GM21529 (cell line): Measurements from ENCODE around the gene SPATA1.
"Not testable (repeated sequence)": the region's sequence is repeated elsewhere in the genome, so short reads cannot be mapped to it uniquely, and the experiment has no call there.

Experiments used
- ATAC-seq: cut with Tn5 transposase; IDR thresholded peaks from one replicate; pipeline ENCODE4 v1.9.1; 2021; ENCODE audit not compliant: unreplicated experiment

Gene SPATA1

DNA sequence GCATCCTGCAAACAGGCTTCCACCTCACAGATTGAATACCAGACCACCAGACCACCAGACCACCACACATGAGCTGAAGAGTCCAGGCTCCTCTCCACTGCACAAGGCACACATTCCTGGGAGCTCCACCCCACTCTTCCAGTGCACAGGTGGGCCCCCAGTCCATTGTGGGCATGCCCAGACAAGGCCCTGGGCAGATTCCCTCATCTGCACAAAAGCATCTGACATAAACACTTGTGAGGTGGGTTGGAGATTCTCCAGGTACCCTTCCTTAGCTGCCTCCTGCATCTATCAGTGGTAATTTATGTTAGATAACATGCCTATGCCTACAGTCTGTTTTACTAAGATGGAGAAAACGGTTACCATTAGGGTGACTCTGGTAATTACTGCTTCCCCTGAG lies 79.6 kb downstream of the SPATA1 start:
- ATAC-seq: no peak

DNA sequence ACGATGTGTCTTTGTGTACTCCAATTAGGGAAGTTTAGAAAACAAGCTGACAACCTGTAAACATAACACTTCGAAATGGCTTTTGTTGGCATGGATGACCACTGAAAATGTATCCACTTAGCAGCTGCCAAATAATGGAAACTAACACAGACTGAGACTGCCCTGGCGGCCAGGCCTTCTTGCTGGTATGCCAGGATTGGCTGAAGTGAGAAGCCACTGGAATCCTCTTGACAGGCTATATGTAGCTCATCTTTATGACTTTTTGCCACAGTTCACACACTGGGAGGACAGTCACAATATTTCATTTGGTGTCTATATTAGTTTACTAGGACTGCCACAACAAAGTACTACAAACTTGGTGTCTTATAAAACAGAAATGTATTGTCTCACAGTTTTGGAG lies 80.9 kb downstream of the SPATA1 start:
- ATAC-seq: no peak

DNA sequence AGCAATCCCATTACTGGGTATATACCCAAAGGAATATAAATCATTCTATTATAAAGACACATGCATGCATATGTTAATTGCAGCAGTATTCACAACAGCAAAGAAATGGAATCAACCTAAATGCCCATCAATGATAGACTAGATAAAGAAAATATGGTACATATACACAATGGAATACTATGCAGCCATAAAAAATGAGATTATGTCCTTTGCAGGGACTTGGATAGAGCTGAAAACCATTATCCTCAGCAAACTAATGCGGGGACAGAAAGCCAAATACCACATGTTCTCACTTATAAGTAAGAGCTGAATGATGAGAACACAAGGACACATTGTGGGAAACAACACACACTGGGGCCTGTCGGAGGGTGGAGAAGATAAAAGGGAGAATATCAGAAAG lies 88.8 kb downstream of the SPATA1 start:
- ATAC-seq: not testable (repeated sequence)

DNA sequence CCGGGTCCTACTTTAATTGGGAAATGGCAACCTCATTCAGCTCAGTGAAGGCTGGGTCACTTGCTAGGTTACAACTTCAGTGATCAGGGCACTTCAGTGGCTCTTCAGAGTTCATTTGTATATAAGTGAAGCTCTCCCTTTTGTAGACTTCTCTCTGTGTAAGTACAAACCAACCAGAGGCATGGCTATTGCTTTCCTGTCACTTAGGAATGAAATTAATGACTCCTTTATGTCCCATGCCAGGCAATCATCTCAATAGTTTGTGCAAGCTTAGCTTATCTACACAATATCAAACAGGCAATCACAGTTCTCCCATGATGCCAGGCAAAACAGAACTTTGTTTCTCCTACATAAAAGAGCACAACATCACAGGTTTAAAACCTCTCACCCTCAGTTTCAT lies 90.8 kb downstream of the SPATA1 start:
- ATAC-seq: no peak

DNA sequence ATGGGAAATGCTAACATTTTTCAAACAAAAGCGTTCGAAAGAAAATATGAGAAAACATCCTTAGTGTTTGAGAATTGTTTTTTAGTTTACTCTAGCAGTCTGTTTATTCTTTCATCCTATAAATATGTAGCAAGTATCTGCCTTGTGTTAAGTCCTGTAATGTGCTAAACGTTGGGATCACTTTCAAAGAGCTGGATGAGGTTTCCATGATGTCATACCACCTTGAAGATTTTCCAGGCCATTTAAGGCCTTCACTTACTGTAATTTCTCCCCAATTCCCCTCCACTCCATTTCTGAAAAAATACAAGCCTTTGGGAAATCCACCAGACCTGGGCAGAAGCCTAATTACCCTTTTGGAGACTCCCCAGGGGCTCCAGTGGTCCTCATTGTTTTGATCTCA lies 92.2 kb downstream of the SPATA1 start:
- no peak for ATAC-seq

DNA sequence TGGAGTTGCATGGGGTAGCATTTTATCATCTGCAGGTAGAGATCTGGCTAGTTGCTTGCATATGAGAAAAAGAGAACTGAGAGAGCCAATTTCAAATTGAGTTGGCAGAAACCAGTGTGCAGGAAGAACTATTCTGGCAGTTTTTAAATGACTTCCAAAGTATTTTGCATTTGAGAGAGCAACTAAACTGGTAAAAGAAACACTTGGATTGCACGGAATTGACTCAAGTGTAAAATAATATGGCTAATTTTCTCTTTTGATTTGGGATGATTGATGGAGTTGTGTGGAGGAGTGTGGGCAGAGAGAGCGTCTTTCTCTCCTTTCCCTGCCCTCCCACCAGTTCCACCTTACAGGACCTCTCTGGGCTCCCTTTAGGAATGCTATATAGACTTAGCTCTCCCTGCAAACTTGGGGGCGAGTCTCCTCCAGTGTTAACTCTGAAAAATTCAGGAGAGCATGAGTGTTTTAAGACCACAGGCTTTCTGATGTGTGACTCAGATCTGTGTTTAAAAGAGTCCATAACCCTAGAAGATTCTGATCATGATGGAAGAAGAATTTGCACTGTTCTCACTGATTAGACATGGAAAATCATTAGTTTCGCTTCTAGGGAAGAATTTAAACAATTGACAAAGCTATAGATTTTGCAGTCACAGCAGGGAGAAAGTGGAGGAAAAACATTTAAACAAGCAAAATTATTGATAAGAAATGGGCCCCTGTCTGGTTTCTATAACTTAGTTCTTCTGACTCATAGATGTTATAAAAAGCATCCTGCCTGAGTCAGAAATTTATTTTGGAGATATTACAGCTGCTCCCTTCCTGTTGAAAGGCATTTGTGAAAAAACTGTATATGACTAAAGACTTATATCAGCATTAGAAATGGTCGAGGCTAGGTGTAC lies 92.9 kb downstream of the SPATA1 start:
- ATAC-seq: peak; percentile 78

DNA sequence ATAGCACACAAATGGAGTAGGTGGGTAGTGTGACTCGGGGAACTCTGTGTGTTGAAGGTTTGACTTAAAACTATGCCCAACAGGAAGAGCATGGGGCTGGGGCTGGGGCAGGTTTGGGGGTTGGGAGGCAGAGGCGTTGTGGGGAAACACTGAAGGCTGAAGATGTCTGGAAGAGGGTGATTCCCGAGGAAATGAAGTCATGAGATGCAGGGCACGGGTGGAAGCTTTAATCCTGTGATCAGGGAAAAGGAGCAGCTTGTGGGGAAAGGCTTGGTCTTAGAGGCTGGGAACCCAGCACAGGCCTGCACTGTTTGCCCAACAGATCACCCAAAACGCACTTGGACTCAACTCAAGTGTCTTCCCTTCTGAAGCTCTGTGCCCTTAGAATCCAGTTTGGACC lies 94.6 kb downstream of the SPATA1 start:
- no peak for ATAC-seq

DNA sequence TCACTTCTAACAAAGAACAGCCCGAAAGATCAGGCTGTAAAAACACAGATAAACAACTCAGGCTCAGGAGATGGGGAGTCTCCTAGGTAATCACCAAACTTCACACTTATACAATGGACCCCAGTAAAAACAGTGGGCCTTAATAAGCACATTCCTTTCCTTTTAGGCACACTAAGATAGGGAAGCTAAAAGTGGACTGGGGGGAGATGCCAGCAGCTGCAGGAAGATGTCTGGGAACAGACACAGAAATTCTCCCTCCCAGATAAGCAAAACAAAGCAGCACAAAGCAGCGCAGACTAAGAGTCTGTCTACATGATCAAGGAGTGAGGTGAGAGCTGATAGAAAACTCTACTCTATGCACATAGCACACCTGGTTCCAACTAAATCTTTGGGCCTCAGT lies 97.0 kb downstream of the SPATA1 start:
- ATAC-seq: no peak

DNA sequence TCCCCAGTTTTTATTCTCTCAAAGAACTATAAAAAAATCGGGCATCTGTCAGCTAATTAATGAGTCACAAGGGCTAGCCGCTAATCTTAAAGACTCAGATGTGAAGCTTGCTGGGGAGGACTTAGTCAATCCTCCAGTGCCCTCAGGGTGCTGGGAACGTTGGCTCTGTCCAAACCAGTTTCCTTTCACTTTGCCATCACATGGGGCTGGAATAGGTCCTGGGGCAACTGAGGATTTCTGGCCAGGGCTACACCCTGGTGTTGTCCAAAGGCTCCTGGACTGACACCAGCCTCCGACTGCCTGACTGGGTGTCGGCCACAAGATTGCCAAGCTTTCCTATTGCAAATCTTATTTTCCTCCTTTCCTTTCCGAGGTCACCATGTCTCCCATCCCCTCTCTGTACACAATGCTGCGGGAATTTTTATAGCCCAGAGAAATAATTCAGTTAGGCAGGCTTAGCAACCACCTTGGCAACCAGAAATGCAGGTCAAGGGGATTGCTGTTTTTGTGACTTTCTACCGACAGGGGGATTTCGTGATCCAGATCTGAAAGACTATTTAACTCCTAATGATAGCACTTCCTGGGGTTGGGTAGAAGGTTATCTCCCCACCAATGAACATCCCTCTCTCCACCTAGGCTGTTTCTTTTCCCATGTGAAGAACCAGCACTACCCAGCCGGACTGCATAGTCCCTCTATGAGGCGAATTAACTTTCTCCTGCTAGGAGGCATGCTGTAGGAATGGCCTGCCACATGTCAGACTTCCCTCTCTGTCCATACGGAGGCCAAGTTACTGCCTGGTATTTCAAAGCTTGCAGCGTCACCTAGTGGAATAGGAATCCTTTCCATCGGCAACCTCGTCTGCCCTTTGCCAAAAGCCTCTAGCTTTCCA lies 98.0 kb downstream of the SPATA1 start:
- ATAC-seq: no peak

DNA sequence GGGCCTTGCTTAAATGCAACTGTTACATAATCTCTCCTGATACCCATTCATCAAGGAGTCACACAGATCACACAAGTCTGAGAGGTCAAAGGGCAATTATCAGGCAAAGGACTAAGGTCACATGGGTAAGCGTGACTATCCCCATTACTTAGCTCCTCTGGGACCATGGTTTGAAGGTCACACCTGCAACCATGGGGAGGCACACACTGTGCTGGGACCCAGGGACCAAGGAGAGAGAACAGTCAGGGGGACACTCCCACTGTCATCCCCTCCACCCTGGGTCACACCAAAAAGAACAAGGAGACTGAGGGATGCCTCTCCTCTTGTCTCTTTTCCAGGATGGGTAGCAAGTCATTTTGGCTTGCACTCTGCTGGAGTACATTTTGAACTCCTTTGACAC lies 99.0 kb downstream of the SPATA1 start:
- ATAC-seq: no peak

DNA sequence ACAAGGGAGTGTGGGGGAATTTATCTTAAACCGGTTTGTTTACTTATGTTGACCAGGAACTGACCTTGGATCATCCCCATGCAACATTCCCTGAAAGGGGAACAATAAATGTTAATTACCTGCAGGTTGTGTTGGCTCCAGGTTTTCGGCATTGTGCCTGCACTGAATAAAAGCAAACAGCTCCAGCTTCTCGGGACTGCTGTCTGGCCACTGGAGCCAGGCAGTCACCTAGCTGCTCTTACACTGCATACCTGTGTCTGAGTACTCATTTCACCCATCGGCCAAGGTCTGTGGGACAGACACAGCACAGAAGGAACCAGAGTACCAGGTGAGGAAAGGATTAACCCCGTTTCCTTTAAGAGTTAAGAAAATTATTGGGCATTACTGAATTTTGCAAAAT lies 100.8 kb downstream of the SPATA1 start:
- ATAC-seq: no peak

DNA sequence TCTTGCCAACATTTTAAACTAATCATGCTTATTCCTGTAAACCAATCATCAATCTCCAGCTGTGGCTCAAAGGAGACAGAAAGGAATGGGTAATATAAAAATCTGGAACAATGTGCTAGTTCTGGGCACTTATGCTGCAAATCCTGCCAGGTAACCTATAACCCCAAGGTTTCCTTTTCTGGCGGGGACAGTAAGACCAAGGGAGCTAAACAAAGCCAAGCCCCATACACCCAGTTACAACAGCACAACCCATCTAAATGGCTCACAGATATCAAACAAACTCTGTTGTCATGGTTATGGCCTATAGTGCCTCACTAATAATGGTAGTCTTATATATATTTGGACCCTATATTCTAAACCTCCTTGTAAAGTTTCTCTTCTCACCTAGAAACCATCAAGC lies 104.9 kb downstream of the SPATA1 start:
- no peak for ATAC-seq

DNA sequence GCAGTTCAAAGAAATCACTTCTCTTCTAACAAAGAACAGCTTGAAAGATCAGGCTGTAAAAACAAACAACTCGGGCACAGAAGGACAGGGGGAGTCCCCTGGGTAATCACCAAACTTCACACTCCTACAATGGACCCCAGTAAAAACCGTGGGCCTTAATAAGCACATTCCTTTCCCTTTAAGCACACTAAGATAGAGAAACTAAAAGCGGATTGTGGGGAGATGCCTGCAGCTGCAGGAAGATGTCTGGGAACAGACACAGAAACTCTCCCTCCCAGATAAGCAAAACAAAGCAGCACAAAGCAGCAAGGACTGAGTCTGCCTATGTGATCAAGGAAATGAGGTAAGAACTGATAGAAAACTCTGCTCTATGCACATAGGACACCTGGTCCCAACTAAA lies 105.6 kb downstream of the SPATA1 start:
- ATAC-seq: no peak

DNA sequence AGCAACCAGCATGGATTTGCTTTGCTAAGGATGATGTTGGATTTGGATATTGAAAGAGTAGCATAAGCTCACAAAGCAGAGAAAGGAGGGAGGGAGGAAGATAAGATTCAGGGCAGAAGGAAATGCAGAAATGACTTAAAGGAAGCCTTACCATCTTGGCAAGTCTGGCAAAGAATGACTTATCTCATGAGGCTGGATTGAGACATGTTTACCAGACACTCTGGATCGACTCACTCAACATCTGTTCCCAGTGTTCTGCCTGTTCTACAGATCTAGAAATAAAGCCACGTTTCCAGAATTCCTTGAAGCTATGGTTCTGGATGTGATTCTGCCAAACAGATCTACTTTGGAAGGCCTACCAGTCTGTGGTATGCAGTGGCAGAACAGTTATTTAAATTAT lies 106.8 kb downstream of the SPATA1 start:
- ATAC-seq: no peak

DNA sequence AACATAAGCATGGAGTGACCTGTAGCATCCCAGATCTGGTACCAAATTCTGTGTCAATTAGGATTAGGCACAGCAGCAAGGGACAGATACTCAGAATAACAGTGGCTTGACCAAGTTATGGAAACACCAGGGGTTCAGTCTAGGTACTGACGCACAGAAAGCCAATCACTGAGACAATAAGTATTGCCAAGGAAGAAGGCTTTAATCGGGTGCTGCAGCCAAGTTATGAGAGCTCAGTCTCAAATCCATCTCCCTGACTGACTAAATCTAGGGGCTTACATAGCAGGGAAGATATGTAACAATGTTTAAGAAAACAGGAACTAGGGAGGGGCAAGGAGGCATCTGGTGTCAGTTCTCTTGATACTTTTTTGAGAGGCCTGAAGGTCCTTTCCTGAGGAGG lies 107.7 kb downstream of the SPATA1 start:
- ATAC-seq: no peak

DNA sequence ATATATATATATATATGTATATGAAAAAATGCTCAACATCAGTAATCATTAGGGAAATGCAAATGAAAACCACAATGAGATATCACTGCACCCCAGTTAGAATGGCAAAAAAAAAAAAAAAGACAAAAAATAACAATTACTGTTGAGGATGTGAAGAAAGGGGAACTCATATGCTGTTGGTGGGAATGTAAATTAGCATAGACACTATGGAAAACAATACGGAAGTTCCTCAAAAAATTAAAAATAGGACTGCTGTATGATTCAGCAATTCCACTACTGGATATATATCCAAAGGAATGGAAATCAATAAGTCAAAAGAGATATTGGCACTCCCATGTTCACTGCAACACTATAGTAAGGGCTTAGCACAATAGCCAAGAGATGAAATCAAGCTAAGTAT lies 109.6 kb downstream of the SPATA1 start:
- no peak for ATAC-seq
